Suprapubic skin (tissue), 3 donors: ENCODE data around the gene COMMD9.

ENCODE experiments used
- POLR2A ChIP-seq, 2 donors: fragments of 450-650 bp; IDR thresholded peaks; one replicate each; pipeline ENCODE4 v1.6.1; 2017; ENCODE audit warnings: antibody characterized with exemption in 2 of 2, mild to moderate bottlenecking in 2 of 2, moderate library complexity in 2 of 2
- TF ChIP-seq, protein P1 (sequence below), 2 donors: fragments of 200-600 bp in 1 of 2; fragments of 450-650 bp in 1 of 2; sonication (generic) in 1 of 2; IDR thresholded peaks; one replicate each; pipeline ENCODE4 v1.5.1; 2016 to 2019; ENCODE audit warnings: antibody characterized with exemption in 2 of 2, mild to moderate bottlenecking in 1 of 2, moderate library complexity in 1 of 2

DNA sequence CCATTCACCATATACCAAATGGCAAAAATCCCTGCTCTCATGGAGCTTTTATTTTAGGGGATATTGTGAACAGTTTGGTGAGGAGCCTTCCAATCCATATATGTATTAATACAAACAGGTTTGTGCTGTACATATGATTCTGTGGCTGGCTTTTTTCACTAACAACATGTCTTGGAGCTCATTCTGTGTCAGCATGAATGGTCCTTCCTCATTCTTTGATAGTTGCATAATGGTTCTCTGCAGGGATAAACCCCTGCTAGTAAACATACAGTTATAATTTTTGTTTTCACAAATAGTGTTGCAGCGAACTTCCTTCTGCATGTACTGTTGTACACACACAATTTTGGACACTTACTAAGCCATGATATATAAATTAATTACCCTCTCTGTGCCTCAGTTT, 15.1 kb upstream of the COMMD9 start:
- TF ChIP-seq, protein P1, sequence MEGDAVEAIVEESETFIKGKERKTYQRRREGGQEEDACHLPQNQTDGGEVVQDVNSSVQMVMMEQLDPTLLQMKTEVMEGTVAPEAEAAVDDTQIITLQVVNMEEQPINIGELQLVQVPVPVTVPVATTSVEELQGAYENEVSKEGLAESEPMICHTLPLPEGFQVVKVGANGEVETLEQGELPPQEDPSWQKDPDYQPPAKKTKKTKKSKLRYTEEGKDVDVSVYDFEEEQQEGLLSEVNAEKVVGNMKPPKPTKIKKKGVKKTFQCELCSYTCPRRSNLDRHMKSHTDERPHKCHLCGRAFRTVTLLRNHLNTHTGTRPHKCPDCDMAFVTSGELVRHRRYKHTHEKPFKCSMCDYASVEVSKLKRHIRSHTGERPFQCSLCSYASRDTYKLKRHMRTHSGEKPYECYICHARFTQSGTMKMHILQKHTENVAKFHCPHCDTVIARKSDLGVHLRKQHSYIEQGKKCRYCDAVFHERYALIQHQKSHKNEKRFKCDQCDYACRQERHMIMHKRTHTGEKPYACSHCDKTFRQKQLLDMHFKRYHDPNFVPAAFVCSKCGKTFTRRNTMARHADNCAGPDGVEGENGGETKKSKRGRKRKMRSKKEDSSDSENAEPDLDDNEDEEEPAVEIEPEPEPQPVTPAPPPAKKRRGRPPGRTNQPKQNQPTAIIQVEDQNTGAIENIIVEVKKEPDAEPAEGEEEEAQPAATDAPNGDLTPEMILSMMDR (IDR thresholded peaks at IDR 0.05) = no peak
- no peak for TF ChIP-seq POLR2A (IDR thresholded peaks at IDR 0.05)
